H4 (cell line): ENCODE measurements around the gene UCKL1. TPM values are rescaled to one million over a fixed set of nuclear protein-coding genes. Genes with fewer than 3 reads are reported as not detected.
"Not testable (repeated sequence)": the region's sequence is repeated elsewhere in the genome, so short reads cannot be mapped to it uniquely, and the experiment has no call there.

Experiments
- DNase-seq: peaks from one replicate; pipeline ENCODE4 v3.0.0-alpha.2; 2015; ENCODE audit warnings: low spot score
- total RNA-seq: library from RNA; depleted of rRNA; stranded (reverse); fragments of >200 nt; shearing (Covaris generic); gene quantifications from 2 replicates; pipeline ENCODE4 v1.2.3, GENCODE V29; 2014; rRNA removed

The UCKL1 gene
- 14.1 and 16.1 TPM in 2 replicates for total RNA-seq

GRCh38 chr20:63955827-63956663 lies at the start of gene UCKL1:
Gene UCKL1 (minus strand): TSS chr20:63956416. CDS start chr20:63956372, 44 bp downstream.
- peak; percentile 75 for DNase-seq

GRCh38 chr20:64005394-64005793 lies 49.2 kb upstream of the UCKL1 start:
- DNase-seq = no peak

GRCh38 chr20:64003960-64004725 lies 47.9 kb upstream of the UCKL1 start:
- no peak for DNase-seq

GRCh38 chr20:64001607-64002011 lies 45.4 kb upstream of the UCKL1 start:
- peak; percentile 87 for DNase-seq

- no peak for DNase-seq
Measured at GRCh38 chr20:64000906-64001305, 44.7 kb upstream of the UCKL1 start.

- no peak for DNase-seq
Measured at GRCh38 chr20:63982937-63983336, 26.7 kb upstream of the UCKL1 start.

GRCh38 chr20:63980806-63981728 lies 24.9 kb upstream of the UCKL1 start, which contains the start of gene PRPF6:
Gene PRPF6 (plus strand): TSS chr20:63981132. CDS start chr20:63981246, 114 bp downstream.
- peak; percentile 96 for DNase-seq

- no peak for DNase-seq
Measured at GRCh38 chr20:63980317-63980805, 24.1 kb upstream of the UCKL1 start.

- no peak for DNase-seq
Measured at GRCh38 chr20:63979557-63980316, 23.5 kb upstream of the UCKL1 start, which contains the start of gene SAMD10. Gene SAMD10 (minus strand): TSS chr20:63979642. CDS start chr20:63979467, 175 bp downstream.

GRCh38 chr20:63979229-63979556 lies 23.0 kb upstream of the UCKL1 start:
- DNase-seq = no peak

- no peak for DNase-seq
Measured at GRCh38 chr20:63978319-63979228, 22.4 kb upstream of the UCKL1 start.

- no peak for DNase-seq
Measured at GRCh38 chr20:63977739-63978276, 21.6 kb upstream of the UCKL1 start.

- DNase-seq = no peak
Measured at GRCh38 chr20:63976980-63977738, 20.9 kb upstream of the UCKL1 start.

GRCh38 chr20:63976511-63976910 lies 20.3 kb upstream of the UCKL1 start:
- DNase-seq = not testable (repeated sequence)

- DNase-seq = peak; percentile 50
Measured at GRCh38 chr20:63974402-63975200, 18.4 kb upstream of the UCKL1 start.

GRCh38 chr20:63973636-63974401 lies 17.6 kb upstream of the UCKL1 start:
- DNase-seq = peak; percentile 74

- no peak for DNase-seq
Measured at GRCh38 chr20:63973160-63973479, 16.9 kb upstream of the UCKL1 start.
